Measurements from ENCODE around the gene PCSK2. TPM values are rescaled to one million over a fixed set of nuclear protein-coding genes. Genes with fewer than 3 reads are reported as not detected.

Gene PCSK2
- total RNA-seq, 4 donors from 2014 or later, result 5.3 to 18.1 (median 10.9) TPM

- DNase-seq (ENCODE audit: low spot score in 2 of 2), result no peak
- TF ChIP-seq CTCF (IDR thresholded peaks at IDR 0.05), result no peak
- TF ChIP-seq POLR2A (IDR thresholded peaks at IDR 0.05), result no peak
- H3K4me3 ChIP-seq (ENCODE audit: low read depth, poor library complexity, severe bottlenecking), result no peak overlapping the region
- intact Hi-C loops (cut with DNase I; ENCODE audit: low total_unique reads), result no loop called here
Observed at GRCh38 chr20:17276101-17276500, 49.3 kb downstream of the PCSK2 start.

GRCh38 chr20:17281478-17281877 is 54.6 kb downstream of the PCSK2 start:
- intact Hi-C loops (cut with DNase I; ENCODE audit: low total_unique reads), result no loop called here
- DNase-seq (ENCODE audit: low spot score in 2 of 2), result no peak
- TF ChIP-seq CTCF (IDR thresholded peaks at IDR 0.05), result no peak
- no peak for TF ChIP-seq POLR2A (IDR thresholded peaks at IDR 0.05)
- no peak overlapping the region for H3K4me3 ChIP-seq (ENCODE audit: low read depth, poor library complexity, severe bottlenecking)

- 74 to 79% methylated on average over 3 of the region's 3 CpGs for WGBS, 2 donors
- H3K4me3 ChIP-seq (ENCODE audit: low read depth, poor library complexity, severe bottlenecking), result no peak overlapping the region
- no peak for DNase-seq (ENCODE audit: low spot score in 2 of 2)
- intact Hi-C loops (cut with DNase I; ENCODE audit: low total_unique reads), result no loop called here
- TF ChIP-seq POLR2A (IDR thresholded peaks at IDR 0.05) (no peak), CTCF (IDR thresholded peaks at IDR 0.05) (no peak)
Observed at GRCh38 chr20:17282501-17282900, 55.7 kb downstream of the PCSK2 start.

- TF ChIP-seq CTCF (IDR thresholded peaks at IDR 0.05) (no peak), POLR2A (IDR thresholded peaks at IDR 0.05) (no peak)
- intact Hi-C loops (cut with DNase I; ENCODE audit: low total_unique reads), result no loop called here
- H3K4me3 ChIP-seq (ENCODE audit: low read depth, poor library complexity, severe bottlenecking), result no peak overlapping the region
- 72 to 79% methylated on average over 2 of the region's 2 CpGs for WGBS, 2 donors
- no peak for DNase-seq (ENCODE audit: low spot score in 2 of 2)
Observed at GRCh38 chr20:17287503-17287902, 60.7 kb downstream of the PCSK2 start.

- WGBS, 2 donors, result 87% methylated on average over 3 of the region's 3 CpGs
- DNase-seq (ENCODE audit: low spot score in 2 of 2), result no peak
- H3K4me3 ChIP-seq (ENCODE audit: low read depth, poor library complexity, severe bottlenecking), result no peak overlapping the region
- no peak for TF ChIP-seq POLR2A (IDR thresholded peaks at IDR 0.05)
- no peak for TF ChIP-seq CTCF (IDR thresholded peaks at IDR 0.05)
- intact Hi-C loops (cut with DNase I; ENCODE audit: low total_unique reads), result no loop called here
Observed at GRCh38 chr20:17287998-17288397, 61.2 kb downstream of the PCSK2 start.

- intact Hi-C loops (cut with DNase I; ENCODE audit: low total_unique reads), result no loop called here
- no peak for DNase-seq (ENCODE audit: low spot score in 2 of 2)
- TF ChIP-seq POLR2A (IDR thresholded peaks at IDR 0.05) (no peak), CTCF (IDR thresholded peaks at IDR 0.05) (no peak)
- WGBS, 2 donors, result 65 to 80% methylated on average over 3 of the region's 3 CpGs
- H3K4me3 ChIP-seq (ENCODE audit: low read depth, poor library complexity, severe bottlenecking), result no peak overlapping the region
Observed at GRCh38 chr20:17295151-17295726, 68.4 kb downstream of the PCSK2 start.

Data from lower leg skin (tissue), 4 donors.